H9 (cell line): ENCODE data around the gene OR5H15. TPM values are rescaled to one million over a fixed set of nuclear protein-coding genes. Genes with fewer than 3 reads are reported as not detected.

ENCODE experiments used
- DNase-seq: peaks from one replicate; pipeline ENCODE4 v3.0.0-alpha.2; 2017
- H2AFZ ChIP-seq: one replicate; pipeline ENCODE4 v1.6.1; 2013; ENCODE audit warnings: mild to moderate bottlenecking, low read length, control low read depth, moderate library complexity
- H2AK5ac ChIP-seq: 2 replicates; pipeline ENCODE4 v1.6.1; 2013; ENCODE audit warnings: low read length, control low read depth, mixed read lengths; ENCODE audit not compliant: insufficient read length
- H2BK120ac ChIP-seq: one replicate; pipeline ENCODE4 v1.6.1; 2013; ENCODE audit warnings: low read depth, mild to moderate bottlenecking, low read length, control low read depth, inconsistent platforms; ENCODE audit not compliant: poor library complexity, severe bottlenecking
- H2BK12ac ChIP-seq: 2 replicates; pipeline ENCODE4 v1.6.1; 2013; ENCODE audit warnings: low read length, control low read depth, mixed read lengths, low read depth; ENCODE audit not compliant: insufficient read length
- H2BK15ac ChIP-seq: 2 replicates; pipeline ENCODE4 v1.6.1; 2013; ENCODE audit warnings: low read depth, low read length, control low read depth
- H2BK20ac ChIP-seq: one replicate; pipeline ENCODE4 v1.6.1; 2013; ENCODE audit warnings: low read depth, mild to moderate bottlenecking, low read length, control low read depth, inconsistent platforms; ENCODE audit not compliant: poor library complexity, severe bottlenecking
- H2BK5ac ChIP-seq: 2 replicates; pipeline ENCODE4 v1.6.1; 2013; ENCODE audit warnings: low read length, control low read depth, mixed read lengths; ENCODE audit not compliant: insufficient read length
- H3K14ac ChIP-seq: 2 replicates; pipeline ENCODE4 v1.6.1; 2013; ENCODE audit warnings: low read length, control low read depth; ENCODE audit not compliant: insufficient read depth
- H3K18ac ChIP-seq: 2 replicates; pipeline ENCODE4 v1.6.1; 2013; ENCODE audit warnings: low read depth, mild to moderate bottlenecking, mixed read lengths, low read length, control low read depth; ENCODE audit not compliant: insufficient read length
- H3K23ac ChIP-seq: 2 replicates; pipeline ENCODE4 v1.6.1; 2013; ENCODE audit warnings: low read length, control low read depth, mixed read lengths, low read depth; ENCODE audit not compliant: insufficient read length
- H3K23me2 ChIP-seq: 2 replicates; pipeline ENCODE4 v1.6.1; 2013; ENCODE audit warnings: low read depth, mild to moderate bottlenecking, mixed read lengths, low read length, control low read depth; ENCODE audit not compliant: insufficient read length, poor library complexity, severe bottlenecking
- H3K27ac ChIP-seq: 2 replicates; pipeline ENCODE4 v1.5.1; 2013; ENCODE audit warnings: low read length, control low read depth, mixed read lengths, low read depth; ENCODE audit not compliant: insufficient read length
- H3K27me3 ChIP-seq: 2 replicates; pipeline ENCODE4 v1.6.1; 2013; ENCODE audit warnings: low read length, control low read depth, inconsistent platforms; ENCODE audit not compliant: insufficient read depth
- H3K4ac ChIP-seq: 2 replicates; pipeline ENCODE4 v1.6.1; 2013; ENCODE audit warnings: low read depth, mild to moderate bottlenecking, control low read depth, inconsistent platforms, low read length, moderate library complexity
- H3K4me1 ChIP-seq: 2 replicates; pipeline ENCODE4 v1.6.1; 2013; ENCODE audit warnings: low read length, control low read depth, inconsistent platforms; ENCODE audit not compliant: insufficient read depth
- H3K4me2 ChIP-seq: 2 replicates; pipeline ENCODE4 v1.6.1; 2013; ENCODE audit warnings: low read length, control low read depth, mixed read lengths; ENCODE audit not compliant: insufficient read length, insufficient read depth
- H3K56ac ChIP-seq: 2 replicates; pipeline ENCODE4 v1.6.1; 2013; ENCODE audit warnings: low read depth, mild to moderate bottlenecking, mixed read lengths, low read length, control low read depth; ENCODE audit not compliant: insufficient read length
- H3K79me1 ChIP-seq: 2 replicates; pipeline ENCODE4 v1.6.1; 2013; ENCODE audit warnings: low read depth, mild to moderate bottlenecking, moderate library complexity, low read length, control low read depth, inconsistent platforms; ENCODE audit not compliant: insufficient read depth, poor library complexity, severe bottlenecking
- H3K79me2 ChIP-seq: 2 replicates; pipeline ENCODE4 v1.6.1; 2013; ENCODE audit warnings: low read length, control low read depth, inconsistent platforms; ENCODE audit not compliant: insufficient read depth
- H3K9ac ChIP-seq: 2 replicates; pipeline ENCODE4 v1.6.1; 2013; ENCODE audit warnings: low read length, control low read depth, mixed read lengths; ENCODE audit not compliant: insufficient read length; ENCODE audit errors: extremely low read depth
- H3K9me3 ChIP-seq: one replicate; pipeline ENCODE4 v1.6.1; 2013; ENCODE audit warnings: low read depth, low read length, inconsistent platforms; ENCODE audit not compliant: control insufficient read depth
- H3T11ph ChIP-seq: one replicate; pipeline ENCODE4 v1.6.1; 2013; ENCODE audit warnings: mild to moderate bottlenecking, low read length, control low read depth, inconsistent platforms
- H4K20me1 ChIP-seq: one replicate; pipeline ENCODE4 v1.6.1; 2013; ENCODE audit not compliant: control insufficient read depth, insufficient read length, insufficient read depth
- H4K5ac ChIP-seq: 2 replicates; pipeline ENCODE4 v1.6.1; 2013; ENCODE audit warnings: low read depth, mild to moderate bottlenecking, mixed read lengths, low read length, control low read depth; ENCODE audit not compliant: insufficient read length
- H4K8ac ChIP-seq: replicated peaks from 2 replicates; pipeline ENCODE4 v1.6.1; 2013; ENCODE audit warnings: low read length, control low read depth, mixed read lengths, low read depth; ENCODE audit not compliant: insufficient read length
- H4K91ac ChIP-seq: 2 replicates; pipeline ENCODE4 v1.6.1; 2013; ENCODE audit warnings: low read depth, mild to moderate bottlenecking, moderate library complexity, mixed read lengths, low read length, control low read depth; ENCODE audit not compliant: insufficient read length
- H3K27ac Mint-ChIP-seq, 3 experiments: 2 replicates in 2 of 3; 3 replicates in 1 of 3; pipeline ENCODE4 v1.8.0; 2020 to 2021; ENCODE audit warnings: mixed read lengths in 3 of 3, mild to moderate bottlenecking in 1 of 3, moderate library complexity in 1 of 3
- H3K27me3 Mint-ChIP-seq: 2 replicates; pipeline ENCODE4 v1.8.0; 2021; ENCODE audit warnings: low read depth, mild to moderate bottlenecking, moderate library complexity, mixed read lengths
- H3K36me3 Mint-ChIP-seq, 3 experiments: 2 replicates in 2 of 3; 3 replicates in 1 of 3; pipeline ENCODE4 v1.8.0; 2020 to 2021; ENCODE audit warnings: low read depth in 3 of 3, mixed read lengths in 3 of 3; ENCODE audit not compliant: insufficient read depth in 1 of 3
- H3K4me1 Mint-ChIP-seq, 2 experiments: 2 replicates each; pipeline ENCODE4 v1.8.0; 2020; ENCODE audit warnings: mixed read lengths in 2 of 2
- H3K4me3 Mint-ChIP-seq, 2 experiments: 2 replicates in 1 of 2; 3 replicates in 1 of 2; pipeline ENCODE4 v1.8.0; 2020 to 2021; ENCODE audit warnings: mild to moderate bottlenecking in 2 of 2, mixed read lengths in 2 of 2, moderate library complexity in 1 of 2
- H3K9me3 Mint-ChIP-seq, 2 experiments: 2 replicates in 1 of 2; 3 replicates in 1 of 2; pipeline ENCODE4 v1.8.0; 2020; ENCODE audit warnings: mild to moderate bottlenecking in 2 of 2, mixed read lengths in 2 of 2, moderate library complexity in 1 of 2
- WGBS: extraction: QIAGEN DNeasy Blood & Tissue Kit; methylation state at CpG from one replicate; pipeline ENCODE4 v1.1.7; 2013; ENCODE audit warnings: missing lambda C conversion rate, low lambda C conversion rate, mixed read lengths; ENCODE audit not compliant: insufficient read length; ENCODE audit errors: extremely low coverage; 5-methylcytosine and 5-hydroxymethylcytosine counted together
- total RNA-seq: library from RNA; stranded (reverse); gene quantifications from 2 replicates; pipeline ENCODE4 v1.2.1, GENCODE V29; 2021
- TF ChIP-seq, protein P1 (sequence below): fragments of 200-600 bp; sonication (generic); conservative IDR thresholded peaks from 3 replicates; pipeline ENCODE4 v1.8.0; 2021; ENCODE audit warnings: antibody characterized with exemption, mild to moderate bottlenecking

The OR5H15 gene
- total RNA-seq, 1 experiment from 2014 or later: not detected

DNA sequence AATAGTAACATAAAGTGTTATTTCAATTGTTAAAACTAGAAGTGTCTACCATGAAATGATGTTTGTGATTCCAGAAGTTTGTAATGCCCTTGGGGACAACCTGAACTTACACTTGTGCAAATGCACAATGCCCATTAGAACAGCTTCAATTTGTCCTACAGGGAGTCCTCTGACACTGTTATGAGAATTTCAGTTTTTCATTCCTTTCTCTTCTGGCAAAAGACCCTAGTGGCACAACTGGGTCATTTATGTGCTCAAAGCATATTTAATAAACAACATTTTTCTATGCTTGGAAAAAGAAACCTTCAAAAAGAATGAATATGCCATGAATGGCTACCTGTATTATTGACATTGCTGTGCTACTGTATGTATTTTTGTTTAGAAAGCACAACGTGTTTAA lies 36.1 kb upstream of the OR5H15 start, which contains the start of gene OR5H1:
Gene OR5H1, plus strand, starts transcription at position 301 of the 400 bp plus-strand sequence. CDS start 1,977 bp downstream, outside the sequence.
- Histone ChIP-seq H2BK12ac (no peak within 1 kb of the TSS), H3K9me3 (no peaks in the 10 kb centered on the region), H3T11ph (no peak within 1 kb of the TSS), H2AK5ac (no peak within 1 kb of the TSS), H2BK5ac (no peak within 1 kb of the TSS), H2BK20ac (no peak within 1 kb of the TSS), H3K79me1 (no peaks in the 10 kb centered on the region), H3K23ac (no peak within 1 kb of the TSS), H3K79me2 (no peaks in the 10 kb centered on the region), H3K4me1 (no peaks in the 10 kb centered on the region), H3K56ac (no peak within 1 kb of the TSS), H3K27me3 (no peaks in the 10 kb centered on the region), H3K4ac (no peak within 1 kb of the TSS), H3K9ac (no peak within 1 kb of the TSS), H4K8ac (no peak within 1 kb of the TSS), H4K5ac (no peak within 1 kb of the TSS), H2BK15ac (no peak within 1 kb of the TSS), H3K14ac (no peak within 1 kb of the TSS), H2AFZ (no peak within 1 kb of the TSS), H3K27ac (no peak within 1 kb of the TSS), H3K23me2 (no peaks in the 10 kb centered on the region), H3K18ac (no peak within 1 kb of the TSS), H3K4me2 (no peak within 1 kb of the TSS), H2BK120ac (no peak within 1 kb of the TSS), H4K20me1 (no peaks in the 10 kb centered on the region), H4K91ac (no peak within 1 kb of the TSS)
- Mint-ChIP-seq H3K27ac (no peak within 1 kb of the TSS), H3K27me3 (no peaks in the 10 kb centered on the region), H3K4me3 (no peak within 1 kb of the TSS), H3K9me3 (no peaks in the 10 kb centered on the region), H3K36me3 (no peaks in the 10 kb centered on the region; a peak in 1 of 7 replicates), H3K4me1 (no peaks in the 10 kb centered on the region)
- WGBS: no CpG with 5 or more reads among the region's 1 CpG
- TF ChIP-seq, protein P1, sequence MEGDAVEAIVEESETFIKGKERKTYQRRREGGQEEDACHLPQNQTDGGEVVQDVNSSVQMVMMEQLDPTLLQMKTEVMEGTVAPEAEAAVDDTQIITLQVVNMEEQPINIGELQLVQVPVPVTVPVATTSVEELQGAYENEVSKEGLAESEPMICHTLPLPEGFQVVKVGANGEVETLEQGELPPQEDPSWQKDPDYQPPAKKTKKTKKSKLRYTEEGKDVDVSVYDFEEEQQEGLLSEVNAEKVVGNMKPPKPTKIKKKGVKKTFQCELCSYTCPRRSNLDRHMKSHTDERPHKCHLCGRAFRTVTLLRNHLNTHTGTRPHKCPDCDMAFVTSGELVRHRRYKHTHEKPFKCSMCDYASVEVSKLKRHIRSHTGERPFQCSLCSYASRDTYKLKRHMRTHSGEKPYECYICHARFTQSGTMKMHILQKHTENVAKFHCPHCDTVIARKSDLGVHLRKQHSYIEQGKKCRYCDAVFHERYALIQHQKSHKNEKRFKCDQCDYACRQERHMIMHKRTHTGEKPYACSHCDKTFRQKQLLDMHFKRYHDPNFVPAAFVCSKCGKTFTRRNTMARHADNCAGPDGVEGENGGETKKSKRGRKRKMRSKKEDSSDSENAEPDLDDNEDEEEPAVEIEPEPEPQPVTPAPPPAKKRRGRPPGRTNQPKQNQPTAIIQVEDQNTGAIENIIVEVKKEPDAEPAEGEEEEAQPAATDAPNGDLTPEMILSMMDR: no peak
- no peak for DNase-seq
